Measurements from ENCODE around the gene POLG. TPM values are rescaled to one million over a fixed set of nuclear protein-coding genes. Genes with fewer than 3 reads are reported as not detected.

The POLG gene
- total and polyA plus RNA-seq, 2 of the 13 experiments (the other 11 are each of a cell fraction or from before 2014, with no cell fraction given) = 26.6 to 35.5 TPM

DNA sequence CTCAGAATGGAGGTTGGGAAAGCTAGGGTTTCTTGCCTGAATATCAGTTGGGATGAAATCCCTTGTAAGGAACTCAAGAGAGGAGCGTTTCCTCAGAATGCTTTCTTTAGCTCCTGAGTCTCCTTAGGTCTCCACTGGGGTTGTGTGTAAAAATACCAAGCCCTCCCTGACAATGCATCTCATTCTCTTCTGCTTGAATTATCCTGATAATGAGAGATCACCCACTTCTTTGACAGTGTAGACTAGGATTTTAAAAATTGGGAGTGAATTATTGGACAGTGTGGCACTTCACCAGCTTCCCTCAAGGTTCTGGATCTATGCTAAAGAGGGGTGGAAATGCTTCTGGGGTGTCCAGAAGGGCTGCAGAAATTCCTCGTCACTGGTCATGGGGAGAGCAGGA lies 41.8 kb upstream of the POLG start:
- ATAC-seq (no peak), FAIRE-seq (no peak), DNase-seq (ENCODE audit: low spot score) (no peak)
- Histone ChIP-seq H3K9ac (ENCODE audit: insufficient read depth, low read depth, low read length) (no peak overlapping the region), H4K20me1 (ENCODE audit: insufficient read depth, low read length) (no peaks in the 10 kb centered on the region), H3K36me3 (replicated peaks in 1 of 2; ENCODE audit: control insufficient read depth in 1 of 2, insufficient read depth in 2 of 2, low read length in 2 of 2) (no peaks in the 10 kb centered on the region), H3K9me3 (ENCODE audit: low read length) (no peaks in the 10 kb centered on the region), H3K4me3 (replicated peaks in 1 of 3; ENCODE audit: insufficient read depth in 1 of 3, low read depth in 2 of 3, low read length in 3 of 3) (no peak overlapping the region), H3K27ac (ENCODE audit: extremely low read length, insufficient read depth, low read length) (no peak overlapping the region), H3K27me3 (ENCODE audit: control insufficient read depth in 1 of 2, insufficient read depth in 2 of 2, low read length in 2 of 2) (peaks cover 14 to 76% of the 10 kb centered on the region in 2 experiments), H3K4me1 (ENCODE audit: insufficient read depth, low read length) (no peaks in the 10 kb centered on the region), H3K79me2 (ENCODE audit: insufficient read depth, low read length) (no peaks in the 10 kb centered on the region), H3K4me2 (ENCODE audit: low read depth, low read length) (no peak overlapping the region), H2AFZ (ENCODE audit: low read length) (no peak overlapping the region)
- BruUV-seq (replicated peaks) = no TSS peak
- intact Hi-C loops (cut with micrococcal nuclease; ENCODE audit: unreplicated experiment) = no loop called here
- in situ Hi-C loops (cut with HindIII; ENCODE audit: extremely low pct_ligation_motif_present, low pct_unique_long_range_greater_than_20kb) = no loop called here
- WGBS (ENCODE audit: low lambda C conversion rate) = 17% methylated on average over 2 of the region's 2 CpGs
- CTCF ChIA-PET (ENCODE audit: low intra/inter-chr PET ratio, low total read pairs) = no interaction called here
- POLR2A ChIA-PET = no interaction called here
- TF ChIP-seq ZNF607 (CRISPR knock-in tag; IDR thresholded peaks at IDR 0.05; ENCODE audit: borderline replicate concordance) = no peak
- TF ChIP-seq ZFP36L1 (CRISPR knock-in tag; IDR thresholded peaks at IDR 0.05) = no peak

DNA sequence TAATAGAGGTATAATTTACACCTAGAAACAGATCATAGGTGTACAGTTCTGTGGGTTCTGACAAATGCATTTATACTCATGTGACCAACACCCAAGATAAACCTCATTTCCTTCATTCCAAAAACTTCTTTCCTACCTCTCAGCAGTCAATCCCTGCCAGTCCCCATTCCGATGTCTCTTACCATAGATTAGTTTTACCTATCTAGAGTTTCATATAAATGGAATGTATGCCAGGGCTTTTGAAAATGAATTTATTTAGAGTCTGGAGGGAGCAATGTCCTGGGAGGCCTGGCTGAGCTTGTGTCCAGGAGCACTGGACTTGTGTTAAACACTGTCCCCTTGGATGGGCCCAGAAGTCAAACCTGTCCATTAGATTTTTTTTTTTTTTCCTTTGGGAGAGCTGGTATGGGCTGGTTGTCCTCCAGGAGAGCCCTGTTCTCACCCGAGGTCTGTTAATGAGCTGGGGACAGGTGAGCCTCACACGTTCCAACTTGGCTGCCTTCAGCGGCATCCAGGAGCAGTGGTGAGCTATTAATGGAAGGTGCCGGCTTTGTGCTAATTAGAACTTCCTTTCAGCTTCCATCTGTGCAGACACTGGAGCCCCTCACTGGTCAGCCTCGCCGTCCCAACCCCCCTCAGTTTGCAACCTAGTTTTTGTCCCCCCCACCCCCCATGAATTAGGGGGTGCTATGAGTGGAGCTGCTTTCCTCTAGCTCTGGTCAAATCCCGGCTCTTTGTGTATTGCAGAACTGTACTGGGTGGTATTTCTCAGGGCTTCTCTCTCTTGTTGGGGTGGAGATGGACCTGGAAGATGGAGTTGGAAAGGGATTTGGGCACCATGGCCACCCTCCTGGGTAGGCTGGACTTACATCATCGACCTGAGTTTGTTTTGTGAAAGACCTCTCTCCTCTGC lies 40.7 kb upstream of the POLG start:
- Histone ChIP-seq H4K20me1 (ENCODE audit: insufficient read depth, low read length) (no peaks in the 10 kb centered on the region), H3K36me3 (replicated peaks in 1 of 2; ENCODE audit: control insufficient read depth in 1 of 2, insufficient read depth in 2 of 2, low read length in 2 of 2) (no peaks in the 10 kb centered on the region), H3K27ac (ENCODE audit: extremely low read length, insufficient read depth, low read length) (no peak overlapping the region), H3K4me1 (ENCODE audit: insufficient read depth, low read length) (no peaks in the 10 kb centered on the region), H3K79me2 (ENCODE audit: insufficient read depth, low read length) (no peaks in the 10 kb centered on the region), H3K9ac (ENCODE audit: insufficient read depth, low read depth, low read length) (no peak overlapping the region), H3K27me3 (ENCODE audit: control insufficient read depth in 1 of 2, insufficient read depth in 2 of 2, low read length in 2 of 2) (peaks cover 14 to 85% of the 10 kb centered on the region in 2 experiments), H3K9me3 (ENCODE audit: low read length) (no peaks in the 10 kb centered on the region), H3K4me3 (replicated peaks in 1 of 3; ENCODE audit: insufficient read depth in 1 of 3, low read depth in 2 of 3, low read length in 3 of 3) (no peak overlapping the region), H2AFZ (ENCODE audit: low read length) (no peak overlapping the region), H3K4me2 (ENCODE audit: low read depth, low read length) (no peak overlapping the region)
- ATAC-seq = no peak
- intact Hi-C loops (cut with micrococcal nuclease; ENCODE audit: unreplicated experiment) (no loop called here), in situ Hi-C loops (cut with HindIII; ENCODE audit: extremely low pct_ligation_motif_present, low pct_unique_long_range_greater_than_20kb) (no loop called here)
- ChIA-PET POLR2A (no interaction called here), CTCF (ENCODE audit: low intra/inter-chr PET ratio, low total read pairs) (no interaction called here)
- no peak for DNase-seq (ENCODE audit: low spot score)
- FAIRE-seq = no peak
- no peak for TF ChIP-seq DPF2 (CRISPR knock-in tag; IDR thresholded peaks at IDR 0.05; ENCODE audit: borderline replicate concordance, low read depth)
- no TSS peak for BruUV-seq (replicated peaks)
- WGBS (ENCODE audit: low lambda C conversion rate) = 5% methylated on average over 9 of the region's 9 CpGs

Measured in HepG2 (cell line).